HepG2 (cell line): ENCODE measurements around the gene ATG3. TPM values are rescaled to one million over a fixed set of nuclear protein-coding genes. Genes with fewer than 3 reads are reported as not detected.

Experiments used
- MYNN ChIP-seq: sonication (generic); formaldehyde crosslinking; IDR thresholded peaks from 2 replicates; pipeline ENCODE4 v1.4.0; 2020; ENCODE audit warnings: mild to moderate bottlenecking, low read depth, missing genetic modification reagents
- NKX3-1 ChIP-seq: sonication (generic); formaldehyde crosslinking; IDR thresholded peaks from 2 replicates; pipeline ENCODE4 v1.5.0; 2020; ENCODE audit warnings: missing genetic modification reagents
- REL ChIP-seq: sonication (generic); formaldehyde crosslinking; conservative IDR thresholded peaks from 2 replicates; pipeline ENCODE4 v1.8.0; 2022; ENCODE audit warnings: mild to moderate bottlenecking, missing genetic modification reagents, moderate library complexity
- ZC3H13 ChIP-seq: sonication (generic); formaldehyde crosslinking; IDR thresholded peaks from 2 replicates; pipeline ENCODE4 v1.8.1; 2023; ENCODE audit warnings: mild to moderate bottlenecking, missing genetic modification reagents, moderate library complexity
- ZEB1 ChIP-seq: IDR thresholded peaks from 2 replicates; pipeline ENCODE4 v1.6.1; 2012; ENCODE audit warnings: mild to moderate bottlenecking, low read depth, inconsistent platforms; ENCODE audit not compliant: insufficient replicate concordance
- ZFP82 ChIP-seq: sonication (generic); formaldehyde crosslinking; IDR thresholded peaks from 2 replicates; pipeline ENCODE4 v1.5.1; 2020; ENCODE audit warnings: mild to moderate bottlenecking, missing genetic modification reagents, borderline replicate concordance
- ZFY ChIP-seq: sonication (generic); formaldehyde crosslinking; IDR thresholded peaks from 2 replicates; pipeline ENCODE4 v1.4.0; 2020; ENCODE audit warnings: missing genetic modification reagents
- ZNF10 ChIP-seq: sonication (generic); formaldehyde crosslinking; IDR thresholded peaks from 2 replicates; pipeline ENCODE4 v1.4.0; 2020; ENCODE audit warnings: mild to moderate bottlenecking, low read depth, missing genetic modification reagents, borderline replicate concordance
- ZNF180 ChIP-seq: sonication (generic); formaldehyde crosslinking; IDR thresholded peaks from 2 replicates; pipeline ENCODE4 v1.4.0; 2020; ENCODE audit warnings: low read depth, missing genetic modification reagents, borderline replicate concordance
- ZNF256 ChIP-seq: sonication (generic); formaldehyde crosslinking; conservative IDR thresholded peaks from 2 replicates; pipeline ENCODE4 v1.4.0; 2020; ENCODE audit warnings: missing genetic modification reagents
- ZNF275 ChIP-seq: sonication (generic); formaldehyde crosslinking; IDR thresholded peaks from 2 replicates; pipeline ENCODE4 v1.8.0; 2022; ENCODE audit warnings: missing genetic modification reagents, mild to moderate bottlenecking, inconsistent platforms, borderline replicate concordance
- ZNF598 ChIP-seq: sonication (generic); formaldehyde crosslinking; IDR thresholded peaks from 2 replicates; pipeline ENCODE4 v1.5.1; 2020; ENCODE audit warnings: mild to moderate bottlenecking, missing genetic modification reagents, borderline replicate concordance
- ZNF768 ChIP-seq: sonication (generic); formaldehyde crosslinking; IDR thresholded peaks from 2 replicates; pipeline ENCODE4 v1.4.0; 2020; ENCODE audit warnings: missing genetic modification reagents
- ZSCAN20 ChIP-seq: sonication (generic); formaldehyde crosslinking; IDR thresholded peaks from 2 replicates; pipeline ENCODE4 v1.4.0; 2020; ENCODE audit warnings: missing genetic modification reagents, mild to moderate bottlenecking, borderline replicate concordance
- polyA plus RNA-seq, 8 experiments: library from polyadenylated mRNA; depleted of rRNA in 3 of 8; stranded (reverse) in 7 of 8; unstranded in 1 of 8; fragments of >200 nt; fragmentation: Illumina TruSeq in 4 of 8; extraction: Trizol in 4 of 8; gene quantifications; 2 replicates each; pipeline versions ENCODE4 v1.2.1 to v1.2.3, GENCODE V29; 2011 to 2016; ENCODE audit warnings: low read depth in 4 of 8, missing spikeins in 1 of 8, mixed read lengths in 1 of 8; ENCODE audit not compliant: insufficient read depth in 1 of 8
- total RNA-seq, 5 experiments: library from RNA; depleted of rRNA; stranded (reverse); fragments of >200 nt; fragmentation: Illumina TruSeq; extraction: Trizol; gene quantifications; 2 replicates each; pipeline ENCODE4 v1.2.3, GENCODE V29; 2016; ENCODE audit warnings: low read depth in 1 of 5
- TF ChIP-seq, protein P1 (sequence below): sonication (generic); formaldehyde crosslinking; IDR thresholded peaks from 2 replicates; pipeline ENCODE4 v1.5.0; 2020; ENCODE audit warnings: missing genetic modification reagents

Gene ATG3
- total and polyA plus RNA-seq, 2 of the 13 experiments (the other 11 are each of a cell fraction or from before 2014, with no cell fraction given) = 19.6 to 34.8 TPM

DNA sequence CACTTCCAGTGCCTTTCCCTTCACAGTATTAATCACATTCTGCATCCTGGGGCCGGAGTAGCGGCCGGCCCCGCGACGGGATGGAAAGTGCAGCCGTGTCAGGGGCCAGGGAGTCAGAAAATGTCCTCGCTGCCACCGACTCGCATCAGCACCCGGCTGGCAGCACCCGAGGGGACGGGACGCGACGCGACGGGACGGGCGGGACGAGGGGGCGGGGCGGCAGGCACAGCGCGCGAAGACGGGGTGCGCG lies 353 bp downstream of the ATG3 start (continued):
- TF ChIP-seq ZNF10 (CRISPR knock-in tag) = no peak
- peak; percentile 80; the same call in 1 of the 2 replicates for TF ChIP-seq ZC3H13 (CRISPR knock-in tag)
- peak; percentile 34; the same call in 1 of the 2 replicates for TF ChIP-seq NKX3-1 (CRISPR knock-in tag)
- TF ChIP-seq, protein P1, sequence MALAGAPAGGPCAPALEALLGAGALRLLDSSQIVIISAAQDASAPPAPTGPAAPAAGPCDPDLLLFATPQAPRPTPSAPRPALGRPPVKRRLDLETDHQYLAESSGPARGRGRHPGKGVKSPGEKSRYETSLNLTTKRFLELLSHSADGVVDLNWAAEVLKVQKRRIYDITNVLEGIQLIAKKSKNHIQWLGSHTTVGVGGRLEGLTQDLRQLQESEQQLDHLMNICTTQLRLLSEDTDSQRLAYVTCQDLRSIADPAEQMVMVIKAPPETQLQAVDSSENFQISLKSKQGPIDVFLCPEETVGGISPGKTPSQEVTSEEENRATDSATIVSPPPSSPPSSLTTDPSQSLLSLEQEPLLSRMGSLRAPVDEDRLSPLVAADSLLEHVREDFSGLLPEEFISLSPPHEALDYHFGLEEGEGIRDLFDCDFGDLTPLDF (CRISPR knock-in tag) = peak; percentile 45
- TF ChIP-seq ZNF275 (CRISPR knock-in tag) = no peak
- TF ChIP-seq ZFP82 (CRISPR knock-in tag) = 0 out of 2 replicates have a peak, but pooled peaks have one; percentile 52
- peak; percentile 87; the same call in 1 of the 2 replicates for TF ChIP-seq ZNF180
- TF ChIP-seq ZEB1 = no peak
- TF ChIP-seq ZNF256 (CRISPR knock-in tag) = 0 out of 2 replicates have a peak, but pooled peaks have one; percentile 16
- TF ChIP-seq MYNN = no peak
- peak; percentile 64 for TF ChIP-seq ZFY (CRISPR knock-in tag)
- TF ChIP-seq ZSCAN20 (CRISPR knock-in tag) = peak; percentile 65; the same call in 1 of the 2 replicates
- peak; percentile 38; the same call in 1 of the 2 replicates for TF ChIP-seq ZNF768 (CRISPR knock-in tag)
- 0 out of 2 replicates have a peak, but pooled peaks have one; percentile 65 for TF ChIP-seq REL (CRISPR knock-in tag)
- peak; percentile 8; the same call in 1 of the 2 replicates for TF ChIP-seq ZNF598 (CRISPR knock-in tag)
